Stimulated activated CD4-positive, alpha-beta T cell treated with anti-CD3 and anti-CD28 coated beads, Interleukin-12 subunit alpha, Interleukin-12 subunit beta, amount 100 ng/mL, for 48 hours (primary cell): ENCODE data around the gene CEP72.
"Not testable (repeated sequence)": the region's sequence is repeated elsewhere in the genome, so short reads cannot be mapped to it uniquely, and the experiment has no call there.

Source experiments
- DNase-seq, 3 donors: peaks; one replicate each; pipeline ENCODE4 v3.0.0-alpha.2; 2020; ENCODE audit warnings: low read depth in 2 of 3, low spot score in 1 of 3

CEP72 gene

DNA sequence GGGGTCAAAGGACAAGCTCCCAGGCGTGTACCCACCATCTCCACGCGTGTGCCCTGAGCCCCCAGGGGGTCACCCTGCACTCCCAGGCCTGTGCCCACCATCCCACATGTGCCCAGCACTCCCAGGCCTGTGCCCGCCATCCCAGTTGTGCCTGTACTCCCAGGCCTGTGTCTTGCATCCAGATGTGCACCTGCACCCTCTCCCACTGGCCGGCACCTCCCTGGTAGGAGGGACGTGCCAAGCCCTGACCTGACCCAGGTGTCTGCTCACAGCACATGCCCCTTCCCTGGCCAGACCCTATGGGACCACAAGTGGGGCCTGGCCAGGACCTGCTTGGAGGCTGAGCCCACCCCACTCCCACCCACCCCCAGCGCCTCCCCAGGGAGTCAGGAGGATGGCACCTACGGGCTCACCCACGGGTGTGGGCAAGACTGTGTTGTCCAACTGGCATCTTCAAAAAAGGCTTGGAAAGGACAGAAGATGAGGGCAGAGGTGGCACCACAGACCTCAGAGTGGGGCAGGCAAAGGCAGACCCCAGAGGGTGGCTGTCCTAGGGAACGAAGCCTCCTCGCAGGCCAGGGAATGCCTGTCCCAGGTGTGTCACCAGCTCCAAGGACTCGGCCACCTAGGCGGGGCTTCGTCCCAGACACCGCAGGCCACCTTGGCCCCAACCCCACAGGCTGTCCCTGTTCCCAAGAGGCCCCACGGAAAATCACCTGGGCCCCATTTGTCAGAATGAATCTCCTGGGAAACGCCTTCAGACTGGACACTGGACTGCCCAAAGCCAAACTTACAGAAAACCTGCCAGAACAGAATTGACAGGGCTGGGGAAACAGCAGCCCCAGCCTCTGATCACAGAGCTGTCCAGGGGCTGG is 69.4 kb downstream of the CEP72 start:
- not testable (repeated sequence) for DNase-seq

GRCh38 chr5:682216-682615 is 70.1 kb downstream of the CEP72 start:
- not testable (repeated sequence) for DNase-seq

DNA sequence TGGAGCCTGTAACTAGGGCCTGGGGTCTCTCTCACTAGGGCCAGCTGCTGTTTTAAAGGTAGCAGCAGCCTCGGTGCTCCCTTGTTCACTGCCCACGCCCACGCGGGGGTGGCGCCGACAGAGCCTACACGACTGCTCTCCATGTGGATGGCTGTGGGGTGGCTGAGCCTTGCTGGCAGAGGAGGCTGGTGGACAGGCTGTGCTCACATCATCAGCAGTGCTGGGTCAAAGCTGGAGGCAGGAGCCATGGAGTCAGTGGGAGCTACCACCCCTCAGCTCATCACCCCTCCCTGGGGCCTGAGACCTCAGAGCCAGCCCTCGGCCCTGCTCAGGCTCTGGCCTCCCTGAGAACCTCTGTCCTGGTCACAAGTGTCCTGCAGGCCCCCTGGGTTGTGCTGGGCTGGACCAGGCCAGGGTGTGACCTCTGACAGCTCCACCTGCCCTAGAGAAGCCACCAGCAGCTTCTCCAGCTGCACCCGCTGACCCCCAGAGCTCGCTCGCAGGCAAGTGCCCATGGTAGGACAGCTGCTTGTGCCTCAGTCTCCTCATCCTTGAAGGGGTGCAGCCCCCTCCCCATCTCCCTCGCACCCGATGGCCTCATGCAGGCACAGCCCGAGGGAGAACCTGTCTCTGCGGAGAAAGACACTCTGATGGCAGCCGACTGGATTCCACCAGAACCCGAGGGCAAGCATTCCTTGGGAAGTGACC is 70.7 kb downstream of the CEP72 start:
- DNase-seq: not testable (repeated sequence)

- no peak for DNase-seq
Measured at GRCh38 chr5:683551-684481, 71.7 kb downstream of the CEP72 start.

DNA sequence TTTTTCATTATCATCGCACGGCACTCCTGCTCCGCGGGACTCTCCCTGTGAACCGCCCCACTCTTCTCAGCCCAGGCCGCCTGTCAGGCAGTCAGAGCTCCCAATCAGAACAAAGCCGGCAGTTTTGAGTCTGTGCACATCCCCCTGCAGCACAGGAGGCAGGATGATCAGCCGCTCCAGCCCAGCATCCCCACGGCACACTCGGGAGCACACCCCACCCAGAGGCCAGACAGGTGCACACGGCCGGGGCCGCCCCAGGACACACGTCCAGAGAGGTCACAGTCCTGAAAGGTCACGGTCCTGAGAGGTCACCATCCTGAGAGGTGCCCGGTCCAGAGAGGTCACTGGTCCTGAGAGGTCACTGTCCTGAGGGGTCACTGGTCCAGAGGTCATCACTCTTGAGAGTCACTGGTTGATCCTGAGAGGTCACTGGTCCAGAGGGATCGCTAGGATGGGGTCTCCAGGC is 72.6 kb downstream of the CEP72 start:
- DNase-seq: no peak

- DNase-seq: no peak
Measured at GRCh38 chr5:685262-686171, 73.4 kb downstream of the CEP72 start.

DNA sequence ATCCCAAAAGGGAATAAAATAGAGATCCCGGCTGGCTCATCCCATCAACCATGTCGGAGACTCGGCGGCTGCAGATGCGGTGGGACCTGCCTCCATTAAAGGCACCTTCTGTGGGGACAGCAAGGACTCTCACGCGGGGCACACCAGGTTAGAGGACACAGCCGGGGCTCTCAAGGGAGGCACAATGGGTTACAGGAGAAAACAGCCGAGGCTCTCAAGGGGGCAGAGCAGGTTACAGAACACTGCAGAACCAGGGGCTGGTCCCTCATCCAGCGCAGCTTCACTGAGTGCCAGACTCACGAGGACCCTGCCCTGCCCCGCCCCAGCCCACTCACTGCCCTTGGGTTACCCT is 74.0 kb downstream of the CEP72 start:
- not testable (repeated sequence) for DNase-seq

GRCh38 chr5:686936-687335 is 74.8 kb downstream of the CEP72 start:
- DNase-seq: not testable (repeated sequence)

DNA sequence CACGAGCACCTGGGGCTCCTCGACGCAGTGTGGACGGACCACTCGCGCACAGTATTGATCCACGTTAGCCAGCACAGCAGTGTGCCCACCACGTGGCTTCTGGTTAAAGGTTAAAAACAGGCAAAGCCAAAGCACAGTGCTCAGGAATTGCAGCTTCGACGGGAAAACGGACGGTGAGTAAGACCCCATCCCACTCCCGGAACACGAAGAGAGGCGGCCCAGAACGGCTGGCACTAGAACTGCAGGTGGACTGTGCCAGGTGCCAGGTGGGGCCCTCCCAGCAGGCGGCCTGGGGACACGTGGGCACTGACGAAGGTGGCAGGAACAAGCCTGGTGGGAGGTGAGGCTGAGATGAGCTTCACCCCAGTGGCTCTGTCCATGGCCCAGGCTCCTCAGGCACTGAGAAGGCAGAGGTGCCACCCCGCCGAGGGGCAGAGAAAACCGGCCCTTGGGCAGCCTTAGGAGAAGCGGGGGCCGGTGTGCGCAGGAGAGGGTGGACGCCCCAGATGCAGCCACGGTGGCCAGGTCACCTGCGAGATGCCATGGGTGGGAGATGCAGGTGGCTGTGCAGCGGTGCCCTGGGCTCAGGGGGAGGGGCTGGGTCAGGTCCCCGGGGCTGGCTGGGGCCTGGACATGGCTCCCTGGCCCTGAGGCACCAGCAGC is 76.3 kb downstream of the CEP72 start:
- DNase-seq: not testable (repeated sequence)

DNA sequence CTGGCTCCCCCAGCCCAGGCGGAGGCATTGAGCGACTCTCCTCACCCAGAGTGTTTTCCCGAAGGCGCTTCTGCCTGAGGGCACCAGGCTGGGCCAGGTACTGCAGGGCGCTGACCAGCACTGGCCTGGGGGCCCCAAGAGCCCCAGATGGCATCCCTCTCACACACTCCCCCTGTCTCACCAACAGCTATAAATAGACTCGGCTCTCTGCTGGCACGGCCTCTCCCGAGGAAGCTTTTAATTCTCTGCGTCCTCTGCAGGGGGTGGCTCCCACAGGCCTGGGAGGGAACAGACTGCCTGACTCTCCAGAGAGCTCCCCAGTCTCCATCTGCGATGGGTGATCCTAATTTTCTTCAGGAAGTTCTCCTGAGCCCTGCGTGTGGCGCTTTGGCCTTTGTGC is 78.2 kb downstream of the CEP72 start:
- not testable (repeated sequence) for DNase-seq

DNA sequence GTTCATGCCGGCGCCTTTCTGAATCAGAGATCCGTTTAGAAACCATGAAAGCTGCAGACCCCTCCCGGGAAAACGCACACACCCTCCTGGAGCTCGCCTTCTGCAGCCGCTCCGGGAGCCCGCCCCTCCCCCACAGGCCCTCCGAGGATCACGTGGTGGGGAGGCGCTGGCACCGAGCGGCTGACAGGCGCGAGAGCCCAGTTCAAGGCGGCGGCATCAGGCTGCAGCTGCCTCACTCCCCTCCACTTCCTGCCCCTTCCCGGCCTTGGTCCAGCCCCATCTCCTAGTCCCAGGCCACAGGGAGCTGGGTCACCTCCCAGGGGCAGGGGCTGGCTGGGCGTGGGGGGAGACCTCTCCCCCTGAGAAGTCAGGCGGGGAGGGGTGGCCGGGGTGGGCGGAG is 78.9 kb downstream of the CEP72 start:
- not testable (repeated sequence) for DNase-seq

DNA sequence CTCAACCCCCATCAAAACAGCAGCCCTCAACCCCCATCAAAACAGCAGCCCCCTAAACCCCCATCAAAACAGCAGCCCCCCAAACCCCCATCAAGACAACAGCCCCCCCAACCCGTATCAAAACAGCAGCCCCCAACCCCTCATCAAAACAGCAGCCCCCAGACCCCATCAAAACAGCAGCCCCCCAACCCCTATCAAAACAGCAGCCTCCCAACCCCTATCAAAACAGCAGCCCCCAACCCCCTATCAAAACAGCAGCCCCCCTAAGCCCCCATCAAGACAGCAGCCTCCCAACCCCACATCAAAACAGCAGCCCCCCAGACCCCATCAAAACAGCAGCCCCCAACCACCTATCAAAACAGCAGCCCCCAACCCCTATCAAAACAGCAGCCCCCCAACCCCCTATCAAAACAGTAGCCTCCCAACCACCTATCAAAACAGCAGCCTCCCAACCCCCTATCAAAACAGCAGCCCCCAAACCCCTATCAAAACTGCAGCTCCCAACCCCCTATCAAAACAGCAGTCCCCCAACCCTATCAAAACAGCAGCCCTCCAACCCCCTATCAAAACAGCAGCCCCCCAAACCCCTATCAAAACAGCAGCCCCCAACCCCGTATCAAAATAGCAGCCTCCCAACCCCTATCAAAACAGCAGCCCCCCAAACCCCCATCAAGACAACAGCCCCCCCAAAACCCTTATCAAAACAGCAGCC is 79.8 kb downstream of the CEP72 start:
- DNase-seq: no peak

GRCh38 chr5:692529-693041 is 80.4 kb downstream of the CEP72 start:
- DNase-seq: not testable (repeated sequence)

- peak; percentile 44 to 88 (median 65) for DNase-seq
Measured at GRCh38 chr5:693271-694041, 81.3 kb downstream of the CEP72 start, which contains the start of gene TPPP. Gene TPPP (minus strand): TSS chr5:693352. CDS start chr5:678060, 15,292 bp downstream.

DNA sequence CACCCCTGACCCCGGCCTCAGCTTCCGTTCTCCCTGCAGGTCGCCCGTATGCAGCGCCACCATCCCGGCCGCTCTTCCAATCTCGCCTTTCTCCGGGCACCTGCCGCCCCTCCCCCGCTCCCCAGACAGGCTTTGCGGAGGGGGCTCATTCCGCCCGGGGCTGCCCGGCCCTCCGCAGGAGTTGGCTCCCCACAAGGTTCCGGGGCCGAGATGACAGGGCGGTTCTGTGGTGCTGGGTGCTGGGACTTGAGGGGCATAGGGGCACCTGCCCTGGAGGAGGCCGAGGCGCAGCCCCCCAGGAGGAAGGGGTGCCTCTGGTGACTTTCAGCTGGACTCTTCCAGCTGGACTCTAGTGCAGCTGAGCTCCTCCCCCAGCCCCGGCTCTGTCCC is 81.9 kb downstream of the CEP72 start:
- not testable (repeated sequence) for DNase-seq

- not testable (repeated sequence) for DNase-seq
Measured at GRCh38 chr5:695475-695874, 83.3 kb downstream of the CEP72 start.

DNA sequence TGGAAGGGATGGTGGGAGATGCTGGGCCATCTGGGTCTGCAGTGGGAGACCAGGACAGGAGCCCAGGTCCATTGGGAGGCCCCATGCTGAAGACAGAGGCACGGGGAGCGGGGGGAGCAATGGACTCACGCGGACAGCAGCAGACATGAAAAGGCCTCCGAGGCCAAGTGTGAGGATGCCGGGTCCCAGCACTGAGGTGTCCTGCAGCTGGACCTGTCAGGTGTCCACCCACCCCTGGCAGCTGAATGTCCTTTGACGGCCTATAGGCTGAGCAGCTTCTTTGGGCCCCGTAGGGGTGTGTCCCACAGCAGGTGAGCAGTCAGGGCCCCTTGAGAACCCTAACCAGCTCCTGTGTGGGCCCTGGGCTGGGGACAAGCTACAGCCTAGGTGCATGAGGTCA is 84.1 kb downstream of the CEP72 start:
- not testable (repeated sequence) for DNase-seq
